Tibial nerve (tissue), 4 donors: ENCODE results near the gene ESYT3.

Experiments
- CTCF ChIP-seq, 5 experiments: fragments of 200-600 bp in 3 of 5; fragments of 450-650 bp in 2 of 5; sonication (generic) in 3 of 5; IDR thresholded peaks; one replicate each; pipeline ENCODE4 v1.5.1; 2016 to 2019; ENCODE audit warnings: antibody characterized with exemption in 5 of 5, mild to moderate bottlenecking in 3 of 5, moderate library complexity in 2 of 5
- EP300 ChIP-seq, 2 donors: sonication (generic); formaldehyde crosslinking; IDR thresholded peaks; one replicate each; pipeline ENCODE4 v1.6.1; 2017; ENCODE audit warnings: antibody characterized with exemption in 2 of 2, mild to moderate bottlenecking in 1 of 2
- POLR2A ChIP-seq, 2 donors: fragments of 450-650 bp; IDR thresholded peaks; one replicate each; pipeline ENCODE4 v1.6.1; 2017; ENCODE audit warnings: antibody characterized with exemption in 2 of 2, mild to moderate bottlenecking in 2 of 2, moderate library complexity in 2 of 2

- TF ChIP-seq POLR2A (IDR thresholded peaks at IDR 0.05) = no peak
- no peak for TF ChIP-seq CTCF (IDR thresholded peaks at IDR 0.05)
- no peak for TF ChIP-seq EP300 (IDR thresholded peaks at IDR 0.05)
Observed at GRCh38 chr3:138405001-138405400, 29.4 kb upstream of the ESYT3 start.
